Retinal pigment epithelial cell (primary cell): ENCODE data around the gene PROP1.
"Not testable (repeated sequence)": the region's sequence is repeated elsewhere in the genome, so short reads cannot be mapped to it uniquely, and the experiment has no call there.

Source experiments
- DNase-seq: peaks from one replicate; pipeline ENCODE4 v3.0.0-alpha.2; 2010; ENCODE audit warnings: low read depth
- H3K4me3 ChIP-seq: 2 replicates; pipeline ENCODE4 v1.5.1; 2011; ENCODE audit warnings: mild to moderate bottlenecking, low read length, control low read depth, moderate library complexity
- TF ChIP-seq, protein P1 (sequence below): conservative IDR thresholded peaks from 2 replicates; pipeline ENCODE4 v1.5.1; 2011; ENCODE audit warnings: low read depth, low read length, control low read depth, inconsistent platforms

The PROP1 gene

DNA sequence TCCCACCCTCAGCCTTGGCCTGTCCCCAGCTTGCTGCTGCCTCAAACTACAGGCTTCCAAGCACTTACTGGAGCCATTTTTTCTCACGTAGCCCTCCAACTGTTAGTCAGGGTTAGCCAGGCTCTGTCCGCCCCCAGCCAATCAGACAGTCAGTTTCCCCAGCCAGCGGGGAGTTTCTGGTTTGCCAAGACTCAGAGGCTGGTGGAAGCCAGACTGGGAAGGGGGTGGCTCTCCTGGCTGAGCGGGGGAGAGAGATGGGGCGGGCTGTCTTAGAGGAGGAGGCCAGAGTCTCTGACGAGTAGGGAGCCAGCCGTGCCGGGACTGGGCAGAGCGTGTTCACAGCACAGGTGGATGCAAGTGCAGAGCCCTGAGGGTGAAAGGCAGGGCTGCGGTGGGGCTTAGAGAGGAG, 15.3 kb downstream of the PROP1 start:
- TF ChIP-seq, protein P1, sequence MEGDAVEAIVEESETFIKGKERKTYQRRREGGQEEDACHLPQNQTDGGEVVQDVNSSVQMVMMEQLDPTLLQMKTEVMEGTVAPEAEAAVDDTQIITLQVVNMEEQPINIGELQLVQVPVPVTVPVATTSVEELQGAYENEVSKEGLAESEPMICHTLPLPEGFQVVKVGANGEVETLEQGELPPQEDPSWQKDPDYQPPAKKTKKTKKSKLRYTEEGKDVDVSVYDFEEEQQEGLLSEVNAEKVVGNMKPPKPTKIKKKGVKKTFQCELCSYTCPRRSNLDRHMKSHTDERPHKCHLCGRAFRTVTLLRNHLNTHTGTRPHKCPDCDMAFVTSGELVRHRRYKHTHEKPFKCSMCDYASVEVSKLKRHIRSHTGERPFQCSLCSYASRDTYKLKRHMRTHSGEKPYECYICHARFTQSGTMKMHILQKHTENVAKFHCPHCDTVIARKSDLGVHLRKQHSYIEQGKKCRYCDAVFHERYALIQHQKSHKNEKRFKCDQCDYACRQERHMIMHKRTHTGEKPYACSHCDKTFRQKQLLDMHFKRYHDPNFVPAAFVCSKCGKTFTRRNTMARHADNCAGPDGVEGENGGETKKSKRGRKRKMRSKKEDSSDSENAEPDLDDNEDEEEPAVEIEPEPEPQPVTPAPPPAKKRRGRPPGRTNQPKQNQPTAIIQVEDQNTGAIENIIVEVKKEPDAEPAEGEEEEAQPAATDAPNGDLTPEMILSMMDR: no peak
- DNase-seq: no peak
- no peak overlapping the region for H3K4me3 ChIP-seq

DNA sequence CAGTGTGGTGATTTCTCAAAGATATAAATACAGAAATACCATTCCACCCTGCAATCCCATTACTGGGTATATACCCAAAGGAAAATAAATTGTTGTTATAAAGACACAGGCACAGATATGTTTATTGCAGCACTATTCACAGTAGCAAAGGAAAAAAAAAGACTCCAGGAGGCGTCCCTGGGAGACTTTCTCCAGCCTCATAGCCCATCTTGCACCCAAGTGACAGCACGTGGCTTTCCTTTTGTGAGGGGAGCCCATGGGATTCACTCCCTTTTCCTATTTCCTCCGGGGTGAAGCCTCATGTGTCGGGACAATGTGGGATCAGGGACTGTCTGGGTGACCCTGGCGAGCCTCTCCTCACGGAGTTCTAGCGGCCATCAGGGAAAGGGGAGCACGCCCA, 18.4 kb downstream of the PROP1 start:
- DNase-seq, H3K4me3 ChIP-seq: not testable (repeated sequence)

DNA sequence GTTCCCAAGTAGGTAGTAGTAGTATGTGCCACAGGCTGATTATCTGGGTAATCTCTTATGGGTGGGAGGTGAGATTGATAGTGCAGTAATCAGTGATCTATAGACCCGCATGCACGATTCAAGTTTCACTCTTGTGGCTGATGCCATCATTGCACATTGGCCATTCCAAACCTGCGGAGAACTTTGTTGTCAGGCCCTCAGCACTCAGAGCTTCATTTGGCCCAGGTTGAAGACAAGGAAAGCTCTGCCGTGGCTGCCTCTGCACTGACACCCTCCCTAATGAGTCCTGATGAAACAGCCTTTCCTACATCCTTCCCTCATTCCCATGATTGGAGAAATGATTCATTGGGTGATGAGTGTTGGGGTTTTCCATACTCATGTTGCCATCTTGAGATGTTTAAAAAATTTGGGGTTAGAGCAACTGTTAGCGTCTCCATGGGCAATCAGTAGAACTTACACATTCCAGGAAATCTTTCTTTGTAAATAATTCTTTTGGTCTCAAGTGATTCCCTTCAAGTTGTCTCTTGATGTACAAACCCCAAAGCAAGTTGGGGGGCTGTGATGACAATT, 22.9 kb downstream of the PROP1 start:
- no peak for DNase-seq
- TF ChIP-seq, protein P1: no peak
- no peak overlapping the region for H3K4me3 ChIP-seq

DNA sequence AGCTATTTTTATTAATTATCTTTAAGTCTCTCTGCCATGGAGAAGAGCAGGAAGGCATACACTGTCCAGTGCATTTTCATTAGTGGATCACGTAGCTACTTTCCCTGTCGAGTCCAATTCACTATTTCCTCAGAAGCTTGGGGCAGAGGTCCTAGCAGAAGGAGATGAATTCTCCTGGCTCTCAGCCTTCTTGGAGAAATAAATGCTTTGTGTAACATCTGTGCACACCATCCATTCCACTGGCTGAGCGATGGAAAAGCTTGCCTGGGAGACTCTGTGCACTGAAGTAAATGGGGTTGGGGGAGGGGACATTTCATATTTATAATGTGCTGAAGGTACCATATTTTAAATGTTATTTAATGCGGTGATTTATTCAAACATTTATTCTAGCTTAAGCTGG, 23.4 kb downstream of the PROP1 start:
- no peak overlapping the region for H3K4me3 ChIP-seq
- TF ChIP-seq, protein P1: no peak
- no peak for DNase-seq

DNA sequence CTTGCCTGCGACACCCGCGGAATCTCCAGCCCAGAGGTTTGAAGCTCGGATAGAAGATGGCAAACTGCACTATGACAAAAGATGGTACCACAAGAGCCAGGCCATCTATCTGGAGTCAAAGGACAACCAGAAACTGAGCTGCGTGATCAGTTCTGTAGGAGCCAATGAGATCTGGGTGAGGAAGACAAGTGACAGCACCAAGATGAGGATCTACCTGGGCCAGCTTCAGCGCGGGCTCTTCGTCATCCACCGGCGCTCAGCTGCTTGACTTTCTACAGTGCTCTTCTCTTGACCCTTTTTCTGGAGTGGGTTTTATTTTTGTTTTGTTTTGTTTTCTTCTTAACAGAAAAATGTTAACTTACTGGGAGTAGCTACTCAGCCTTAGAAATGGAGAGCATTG, 24.0 kb downstream of the PROP1 start:
- H3K4me3 ChIP-seq, DNase-seq: not testable (repeated sequence)

DNA sequence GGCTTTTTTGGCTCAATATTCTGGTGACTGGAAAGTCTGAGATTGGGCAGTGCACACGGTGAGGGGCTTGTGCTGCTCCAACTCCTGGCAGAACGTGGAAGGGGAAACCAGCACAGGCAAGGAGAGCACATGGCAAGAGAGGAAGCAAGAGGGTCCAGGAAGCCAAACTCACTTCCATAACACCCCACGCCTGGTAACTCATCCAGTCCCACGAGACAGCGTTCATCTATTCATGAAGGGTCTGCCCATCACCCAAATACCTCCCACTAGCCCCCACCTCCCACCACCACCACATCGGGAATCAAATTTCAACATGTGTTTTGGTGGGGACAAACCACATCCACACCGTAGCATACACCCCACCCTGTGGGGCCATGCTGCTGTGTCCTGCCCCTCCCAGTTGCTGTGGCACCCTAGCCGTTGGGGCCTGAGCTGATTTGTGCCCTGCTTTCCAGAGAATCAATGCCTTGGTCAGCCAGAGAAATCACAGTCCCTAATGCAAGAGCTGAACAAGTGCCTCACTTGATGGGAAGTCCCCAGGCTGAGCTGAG, 27.3 kb downstream of the PROP1 start:
- DNase-seq: no peak
- H3K4me3 ChIP-seq: no peak overlapping the region
- TF ChIP-seq, protein P1: no peak

DNA sequence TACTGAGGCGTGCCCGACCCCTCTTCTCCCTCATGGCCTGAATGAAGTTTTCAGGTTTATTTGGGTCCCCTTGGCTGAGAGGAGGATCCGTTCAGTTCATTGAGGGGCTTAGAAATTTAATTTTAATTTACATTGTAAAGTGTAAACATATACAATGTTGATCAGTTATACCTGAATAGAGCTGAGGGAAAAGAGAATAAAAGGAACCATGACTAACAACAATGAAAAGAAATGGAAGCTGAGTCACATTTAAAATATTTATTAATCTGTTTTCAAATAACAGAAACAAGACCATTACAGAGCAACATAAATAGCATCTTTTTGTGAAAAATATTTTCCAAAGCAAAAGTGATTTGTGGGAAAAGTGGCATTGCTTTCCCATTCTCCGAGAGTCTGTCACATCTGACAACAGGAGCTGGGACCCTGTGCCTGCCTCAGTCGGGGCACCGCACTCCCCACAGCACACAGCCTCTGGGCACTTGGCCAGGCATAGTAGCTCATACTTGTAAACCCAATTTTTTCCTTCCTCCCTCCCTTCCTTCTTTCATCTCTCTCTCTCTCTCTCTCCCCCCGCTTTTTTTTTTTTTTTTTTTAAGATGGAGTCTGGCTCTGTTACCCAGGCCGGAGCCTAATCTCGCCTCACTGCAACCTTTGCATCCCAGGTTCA, 28.7 kb downstream of the PROP1 start:
- no peak overlapping the region for H3K4me3 ChIP-seq
- TF ChIP-seq, protein P1: no peak
- no peak for DNase-seq

DNA sequence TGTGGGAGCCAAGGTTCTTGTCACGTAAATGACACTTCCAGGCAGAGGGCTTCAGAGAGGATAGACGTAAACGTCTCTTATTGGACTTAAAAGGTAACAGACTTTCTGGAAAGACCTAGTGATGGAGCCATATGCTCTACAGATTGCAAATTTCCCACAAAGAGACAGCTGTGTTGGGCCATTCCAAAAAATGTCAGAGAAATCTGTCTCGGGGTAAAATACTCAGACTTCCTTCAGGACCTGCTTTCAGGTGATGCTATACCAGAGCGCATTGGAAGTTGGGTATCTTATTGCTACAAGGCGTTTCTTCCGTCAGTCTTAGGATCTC, 29.2 kb downstream of the PROP1 start:
- no peak for DNase-seq
- no peak overlapping the region for H3K4me3 ChIP-seq
- TF ChIP-seq, protein P1: no peak
